ENCODE measurements around the gene BTLA.
"Not testable (repeated sequence)": the region's sequence is repeated elsewhere in the genome, so short reads cannot be mapped to it uniquely, and the experiment has no call there.

BTLA gene, protein sequence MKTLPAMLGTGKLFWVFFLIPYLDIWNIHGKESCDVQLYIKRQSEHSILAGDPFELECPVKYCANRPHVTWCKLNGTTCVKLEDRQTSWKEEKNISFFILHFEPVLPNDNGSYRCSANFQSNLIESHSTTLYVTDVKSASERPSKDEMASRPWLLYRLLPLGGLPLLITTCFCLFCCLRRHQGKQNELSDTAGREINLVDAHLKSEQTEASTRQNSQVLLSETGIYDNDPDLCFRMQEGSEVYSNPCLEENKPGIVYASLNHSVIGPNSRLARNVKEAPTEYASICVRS

DNA sequence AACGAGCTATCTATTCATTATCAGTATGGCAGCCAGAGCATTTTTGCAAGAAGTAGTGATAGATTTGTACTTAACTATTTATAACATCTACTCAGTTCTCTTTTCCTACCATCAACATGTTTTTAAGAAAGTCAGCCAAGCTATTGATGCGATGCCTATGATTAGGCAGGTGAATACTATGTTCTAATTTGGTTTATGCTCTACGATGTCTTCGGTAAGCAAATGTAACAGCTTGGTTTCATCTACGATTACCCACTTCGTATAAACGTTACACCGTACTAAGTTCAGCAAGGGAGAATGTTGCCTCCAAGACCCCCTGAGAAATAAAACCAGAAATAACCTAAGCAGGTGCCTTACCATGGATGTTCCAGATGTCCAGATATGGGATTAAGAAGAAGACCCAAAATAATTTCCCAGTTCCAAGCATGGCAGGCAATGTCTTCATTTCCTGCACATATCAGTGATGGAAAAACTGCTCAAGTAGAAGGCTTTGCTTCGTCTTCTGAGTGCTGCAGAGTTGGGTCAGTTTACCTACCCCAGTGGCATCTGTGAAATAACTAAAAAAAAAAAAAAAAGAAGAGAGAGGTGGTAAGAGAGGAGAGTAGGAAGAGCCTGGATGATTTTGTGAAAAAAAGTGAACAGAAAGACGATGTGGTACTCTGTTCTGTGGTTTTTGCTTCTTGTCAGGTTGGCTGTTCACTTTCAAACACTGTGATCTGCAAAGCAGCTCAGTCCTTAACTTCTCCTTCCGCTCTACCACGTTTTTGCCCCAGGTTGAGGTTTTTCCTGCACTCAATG, at the start of gene BTLA:
TSS of gene BTLA (minus strand) at position 559 of the 798 bp plus-strand sequence. CDS start at position 445, 114 bp downstream.
- no peak for DNase-seq (ENCODE audit: low read depth)

DNA sequence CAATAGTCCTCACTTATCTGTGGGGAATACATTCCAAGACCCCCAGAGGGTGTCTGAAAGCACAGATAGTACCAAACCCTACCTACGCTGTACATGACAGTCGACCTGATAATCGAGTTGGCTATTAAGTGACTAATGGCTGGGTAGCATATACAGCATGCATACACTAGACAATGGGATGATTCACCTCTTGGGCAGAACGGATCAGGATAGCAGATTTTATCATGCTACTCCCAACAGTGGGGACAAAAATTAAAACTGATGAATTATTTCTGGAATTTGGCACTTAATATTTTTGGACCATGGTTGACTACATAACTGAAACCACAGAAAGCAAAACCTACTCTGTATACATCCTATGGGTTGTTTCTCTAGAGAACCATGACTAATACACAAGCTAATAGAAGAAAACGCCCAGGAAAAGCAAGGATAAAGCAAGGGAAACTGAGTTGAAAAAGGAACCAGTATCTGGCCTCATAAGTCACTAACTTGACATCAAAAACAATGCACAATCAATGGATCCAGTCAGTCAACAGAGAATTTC, 47.0 kb upstream of the BTLA start:
- H3K4me3 ChIP-seq (ENCODE audit: control insufficient read depth, low read depth, low read length): no peak overlapping the region
- no peak for DNase-seq (ENCODE audit: low read depth)
- TF ChIP-seq, protein P1, sequence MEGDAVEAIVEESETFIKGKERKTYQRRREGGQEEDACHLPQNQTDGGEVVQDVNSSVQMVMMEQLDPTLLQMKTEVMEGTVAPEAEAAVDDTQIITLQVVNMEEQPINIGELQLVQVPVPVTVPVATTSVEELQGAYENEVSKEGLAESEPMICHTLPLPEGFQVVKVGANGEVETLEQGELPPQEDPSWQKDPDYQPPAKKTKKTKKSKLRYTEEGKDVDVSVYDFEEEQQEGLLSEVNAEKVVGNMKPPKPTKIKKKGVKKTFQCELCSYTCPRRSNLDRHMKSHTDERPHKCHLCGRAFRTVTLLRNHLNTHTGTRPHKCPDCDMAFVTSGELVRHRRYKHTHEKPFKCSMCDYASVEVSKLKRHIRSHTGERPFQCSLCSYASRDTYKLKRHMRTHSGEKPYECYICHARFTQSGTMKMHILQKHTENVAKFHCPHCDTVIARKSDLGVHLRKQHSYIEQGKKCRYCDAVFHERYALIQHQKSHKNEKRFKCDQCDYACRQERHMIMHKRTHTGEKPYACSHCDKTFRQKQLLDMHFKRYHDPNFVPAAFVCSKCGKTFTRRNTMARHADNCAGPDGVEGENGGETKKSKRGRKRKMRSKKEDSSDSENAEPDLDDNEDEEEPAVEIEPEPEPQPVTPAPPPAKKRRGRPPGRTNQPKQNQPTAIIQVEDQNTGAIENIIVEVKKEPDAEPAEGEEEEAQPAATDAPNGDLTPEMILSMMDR (conservative IDR thresholded peaks at IDR 0.05; ENCODE audit: control insufficient read depth, insufficient read depth, low read depth, low read length): no peak

More for the DNA sequence above, at the start of gene BTLA:
- H3K4me3 ChIP-seq (ENCODE audit: control insufficient read depth, low read depth, low read length): no peak within 1 kb of the TSS
- TF ChIP-seq, protein P1 (conservative IDR thresholded peaks at IDR 0.05; ENCODE audit: control insufficient read depth, insufficient read depth, low read depth, low read length): no peak

DNA sequence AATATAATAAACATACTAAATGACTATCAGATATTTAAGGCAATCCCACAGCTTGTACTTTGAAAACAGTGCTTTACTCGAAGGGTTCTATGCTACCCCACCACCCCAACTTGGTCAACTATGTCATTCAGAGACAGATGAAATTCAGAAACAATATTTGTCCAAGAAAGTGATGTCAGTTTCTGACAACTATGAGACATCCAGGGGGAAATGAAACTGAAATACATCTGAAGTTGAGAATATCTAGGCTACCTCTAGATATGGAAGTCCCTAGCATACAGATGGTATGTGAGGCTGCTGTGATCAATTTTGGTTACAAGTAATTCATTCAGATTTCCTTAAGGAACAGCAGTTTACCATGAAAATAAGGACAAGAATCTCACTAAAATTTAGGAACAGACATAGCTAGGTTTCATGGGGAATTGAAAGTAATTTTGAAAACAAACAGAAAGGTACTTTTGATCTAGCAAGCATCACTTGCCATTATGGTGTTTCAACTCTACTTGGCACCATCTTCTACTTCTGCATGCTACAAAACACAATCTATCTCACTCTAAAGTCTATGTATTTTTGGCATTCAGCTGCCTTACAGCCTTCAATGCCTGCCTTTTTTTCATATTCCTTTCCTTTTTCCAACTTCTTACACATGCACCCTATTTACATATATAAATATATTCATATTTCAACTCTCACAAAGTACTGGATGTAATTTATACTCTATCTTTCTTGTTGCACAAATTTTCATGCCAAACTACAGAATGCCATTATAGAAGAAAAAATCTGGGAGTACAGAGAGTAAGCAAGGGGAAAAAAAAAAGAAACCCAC, 40.8 kb upstream of the BTLA start:
- no peak for DNase-seq (ENCODE audit: low read depth)
- TF ChIP-seq, protein P1 (conservative IDR thresholded peaks at IDR 0.05; ENCODE audit: control insufficient read depth, insufficient read depth, low read depth, low read length): no peak
- no peak overlapping the region for H3K4me3 ChIP-seq (ENCODE audit: control insufficient read depth, low read depth, low read length)

DNA sequence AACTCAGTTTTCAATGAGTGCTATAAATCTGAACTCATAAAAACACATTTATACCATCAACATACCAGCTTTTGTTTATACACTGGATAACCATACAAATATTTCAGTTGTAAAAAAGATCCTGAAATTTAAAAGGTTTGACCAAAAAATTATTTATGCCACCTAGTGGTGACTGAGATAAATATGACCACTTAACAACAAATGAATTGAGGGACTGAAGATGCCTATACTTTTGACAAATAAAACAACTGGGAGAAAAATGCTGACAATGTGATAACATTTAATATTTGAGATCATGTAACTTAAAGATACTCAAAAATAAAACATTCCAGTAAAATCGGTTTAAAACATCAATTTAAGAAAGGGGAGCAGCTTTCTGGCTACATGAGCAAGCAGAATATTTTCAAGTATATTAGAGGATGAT, 32.1 kb upstream of the BTLA start:
- DNase-seq (ENCODE audit: low read depth): peak; percentile 54
- TF ChIP-seq, protein P1 (conservative IDR thresholded peaks at IDR 0.05; ENCODE audit: control insufficient read depth, insufficient read depth, low read depth, low read length): peak; percentile 45
- H3K4me3 ChIP-seq (ENCODE audit: control insufficient read depth, low read depth, low read length): no peak overlapping the region

DNA sequence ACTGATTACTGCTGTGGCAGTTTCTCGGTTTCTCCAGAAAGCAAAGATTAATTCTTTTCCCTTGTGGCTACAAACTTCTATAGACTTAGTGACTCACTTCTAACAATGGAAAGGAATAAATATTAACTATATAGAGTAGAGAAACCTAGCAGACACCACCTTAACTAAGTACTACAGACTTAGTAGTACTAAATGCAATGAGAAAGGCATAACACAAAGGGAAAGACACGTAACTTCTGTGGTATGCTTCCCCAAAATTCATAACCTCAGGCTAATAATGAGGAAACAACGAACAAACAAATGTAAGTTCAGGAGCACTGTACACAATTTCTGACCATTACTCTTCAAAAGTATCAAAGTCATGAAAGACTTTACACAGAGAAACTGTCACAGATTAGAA, 31.3 kb upstream of the BTLA start:
- DNase-seq (ENCODE audit: low read depth): no peak
- TF ChIP-seq, protein P1 (conservative IDR thresholded peaks at IDR 0.05; ENCODE audit: control insufficient read depth, insufficient read depth, low read depth, low read length): no peak

DNA sequence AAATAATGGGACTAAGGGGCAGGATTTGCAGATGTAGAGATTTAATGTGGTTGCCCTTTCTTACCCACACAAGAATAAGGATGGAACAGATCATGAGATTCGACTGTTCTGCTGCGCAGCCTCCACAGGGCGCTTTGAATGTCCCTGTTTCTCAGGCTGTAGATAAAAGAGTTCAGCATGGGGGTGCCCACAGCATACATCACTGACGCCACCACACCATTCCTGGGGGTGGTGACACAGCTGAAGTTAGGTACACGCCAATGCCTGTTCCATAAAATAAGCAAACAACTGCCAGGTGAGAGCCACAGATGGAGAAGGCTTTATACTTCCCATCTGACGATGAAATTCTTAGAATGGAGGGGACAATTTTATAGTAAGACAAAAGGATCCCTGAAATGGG, 24.9 kb upstream of the BTLA start:
- not testable (repeated sequence) for DNase-seq (ENCODE audit: low read depth); H3K4me3 ChIP-seq (ENCODE audit: control insufficient read depth, low read depth, low read length)

More for the DNA sequence above, 31.3 kb upstream of the BTLA start:
- H3K4me3 ChIP-seq (ENCODE audit: control insufficient read depth, low read depth, low read length): no peak overlapping the region
